ENCODE results near the gene ELMO3.

ELMO3 gene

GRCh38 chr16:67191411-67191994, 7.4 kb upstream of the ELMO3 start:
- Histone ChIP-seq H3K9me3 (ENCODE audit: low read length) (no peaks in the 10 kb centered on the region), H3K4me3 (ENCODE audit: low read length) (peak overlapping the region; percentile 94), H3K27me3 (ENCODE audit: insufficient read depth, low read length) (no peaks in the 10 kb centered on the region), H3K4me1 (ENCODE audit: insufficient read depth, low read length) (peaks cover 19% of the 10 kb centered on the region), H2AFZ (ENCODE audit: low read depth, low read length) (no peak overlapping the region), H3K36me3 (ENCODE audit: insufficient read depth, low read length) (peaks cover 30% of the 10 kb centered on the region)

- Histone ChIP-seq H3K36me3 (ENCODE audit: insufficient read depth, low read length) (peaks cover 36% of the 10 kb centered on the region), H3K27me3 (ENCODE audit: insufficient read depth, low read length) (no peaks in the 10 kb centered on the region), H3K9me3 (ENCODE audit: low read length) (no peaks in the 10 kb centered on the region), H3K4me1 (ENCODE audit: insufficient read depth, low read length) (peaks cover 18% of the 10 kb centered on the region), H2AFZ (ENCODE audit: low read depth, low read length) (no peak within 1 kb of the TSS), H3K4me3 (ENCODE audit: low read length) (peak within 1 kb of the TSS; percentile 94)
These were observed 6.8 kb upstream of the ELMO3 start, which contains the start of gene E2F4 for GRCh38 chr16:67191995-67192681. Gene E2F4, plus strand, starts transcription at chr16:67192155. Its CDS starts 73 bp downstream, at chr16:67192228.

GRCh38 chr16:67192781-67193361, 6.1 kb upstream of the ELMO3 start:
- H3K9me3 ChIP-seq (ENCODE audit: low read length) = no peaks in the 10 kb centered on the region
- peaks cover 43% of the 10 kb centered on the region for H3K36me3 ChIP-seq (ENCODE audit: insufficient read depth, low read length)
- no peaks in the 10 kb centered on the region for H3K27me3 ChIP-seq (ENCODE audit: insufficient read depth, low read length)
- H2AFZ ChIP-seq (ENCODE audit: low read depth, low read length) = no peak overlapping the region
- peaks cover 18% of the 10 kb centered on the region for H3K4me1 ChIP-seq (ENCODE audit: insufficient read depth, low read length)
- H3K4me3 ChIP-seq (ENCODE audit: low read length) = peak overlapping the region; percentile 94

- no peak overlapping the region for H2AFZ ChIP-seq (ENCODE audit: low read depth, low read length)
- peaks cover 18% of the 10 kb centered on the region for H3K4me1 ChIP-seq (ENCODE audit: insufficient read depth, low read length)
- H3K9me3 ChIP-seq (ENCODE audit: low read length) = no peaks in the 10 kb centered on the region
- H3K27me3 ChIP-seq (ENCODE audit: insufficient read depth, low read length) = no peaks in the 10 kb centered on the region
- peaks cover 50% of the 10 kb centered on the region for H3K36me3 ChIP-seq (ENCODE audit: insufficient read depth, low read length)
- H3K4me3 ChIP-seq (ENCODE audit: low read length) = peak overlapping the region; percentile 94
These were observed 5.4 kb upstream of the ELMO3 start for GRCh38 chr16:67193536-67193935.

DNA sequence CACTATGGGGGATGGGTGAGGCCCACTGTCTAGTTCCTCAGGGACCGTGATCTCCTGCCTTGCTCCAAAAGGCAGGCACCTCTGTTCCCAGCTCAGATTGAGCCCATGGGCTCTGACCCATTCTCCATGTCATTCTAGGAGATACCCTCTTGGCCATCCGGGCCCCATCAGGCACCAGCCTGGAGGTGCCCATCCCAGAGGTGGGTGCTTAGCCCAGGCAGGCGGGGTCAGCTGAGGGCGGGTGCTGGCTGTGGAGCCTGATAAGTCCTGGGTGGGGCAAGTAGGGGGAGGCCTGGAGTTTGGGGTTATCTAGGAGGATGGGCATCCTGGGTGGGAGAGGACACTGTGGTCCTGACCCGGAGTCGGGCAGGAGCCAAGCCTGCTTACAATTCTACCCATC, 4.7 kb upstream of the ELMO3 start:
- Histone ChIP-seq H3K4me3 (ENCODE audit: low read length) (no peak overlapping the region), H3K4me1 (ENCODE audit: insufficient read depth, low read length) (peaks cover 18% of the 10 kb centered on the region), H3K27me3 (ENCODE audit: insufficient read depth, low read length) (no peaks in the 10 kb centered on the region), H3K9me3 (ENCODE audit: low read length) (no peaks in the 10 kb centered on the region), H3K36me3 (ENCODE audit: insufficient read depth, low read length) (peaks cover 57% of the 10 kb centered on the region), H2AFZ (ENCODE audit: low read depth, low read length) (no peak overlapping the region)

DNA sequence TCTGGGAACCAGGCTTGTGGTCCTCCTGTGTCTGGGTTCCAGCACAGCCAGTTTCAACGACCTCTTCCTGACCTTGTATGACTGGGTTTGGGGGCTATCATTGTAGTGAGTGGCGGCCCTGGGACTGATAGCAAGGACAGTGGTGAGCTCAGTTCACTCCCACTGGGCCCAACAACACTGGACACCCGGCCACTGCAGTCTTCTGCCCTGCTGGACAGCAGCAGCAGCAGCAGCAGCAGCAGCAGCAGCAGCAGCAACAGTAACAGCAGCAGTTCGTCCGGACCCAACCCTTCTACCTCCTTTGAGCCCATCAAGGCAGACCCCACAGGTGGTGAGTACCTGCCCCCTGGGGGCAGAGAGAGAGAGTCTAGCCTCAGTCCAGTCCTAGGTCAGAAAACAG, 3.3 kb upstream of the ELMO3 start:
- H3K36me3 ChIP-seq (ENCODE audit: insufficient read depth, low read length) = peaks cover 61% of the 10 kb centered on the region
- H2AFZ ChIP-seq (ENCODE audit: low read depth, low read length) = no peak overlapping the region
- peaks cover 18% of the 10 kb centered on the region for H3K4me1 ChIP-seq (ENCODE audit: insufficient read depth, low read length)
- no peaks in the 10 kb centered on the region for H3K9me3 ChIP-seq (ENCODE audit: low read length)
- H3K27me3 ChIP-seq (ENCODE audit: insufficient read depth, low read length) = no peaks in the 10 kb centered on the region
- no peak overlapping the region for H3K4me3 ChIP-seq (ENCODE audit: low read length)

DNA sequence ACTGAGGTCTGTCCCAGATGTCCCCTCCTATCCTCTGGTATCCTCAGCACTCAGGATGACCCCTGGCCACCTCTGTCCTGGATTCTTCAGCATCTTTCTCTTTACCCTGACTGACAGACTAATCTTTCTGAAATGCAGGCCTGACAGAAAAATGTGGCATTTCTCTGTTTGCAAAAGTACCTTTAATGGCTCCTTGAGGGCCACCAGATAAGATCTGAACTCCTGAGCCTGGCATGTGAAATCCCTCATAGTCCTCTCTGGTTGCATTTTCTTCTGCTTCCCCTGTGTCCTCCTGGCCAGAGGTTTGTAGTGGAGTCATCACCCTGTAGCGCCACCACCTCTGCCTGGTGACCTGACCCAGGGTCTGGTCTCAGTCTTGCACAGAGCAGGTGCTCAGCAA, 2.0 kb upstream of the ELMO3 start:
- H2AFZ ChIP-seq (ENCODE audit: low read depth, low read length) = no peak overlapping the region

DNA sequence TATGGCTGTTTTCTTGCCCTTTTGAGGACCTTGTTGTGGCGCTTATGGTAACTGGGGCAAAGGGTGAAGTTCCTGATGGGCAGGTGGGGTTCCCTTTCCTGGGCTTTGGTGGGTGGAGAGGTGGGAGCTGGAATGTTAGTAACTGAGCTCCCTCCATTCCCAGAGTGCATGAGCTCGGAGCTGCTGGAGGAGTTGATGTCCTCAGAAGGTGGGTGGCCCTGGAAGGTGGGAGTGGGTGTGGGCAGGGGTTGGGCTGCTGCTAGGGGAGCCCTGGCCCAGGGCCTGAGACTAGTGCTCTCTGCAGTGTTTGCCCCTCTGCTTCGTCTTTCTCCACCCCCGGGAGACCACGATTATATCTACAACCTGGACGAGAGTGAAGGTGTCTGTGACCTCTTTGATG, 1.2 kb upstream of the ELMO3 start:
- Histone ChIP-seq H3K4me1 (ENCODE audit: insufficient read depth, low read length) (peaks cover 10% of the 10 kb centered on the region), H2AFZ (ENCODE audit: low read depth, low read length) (no peak overlapping the region), H3K27me3 (ENCODE audit: insufficient read depth, low read length) (no peaks in the 10 kb centered on the region), H3K9me3 (ENCODE audit: low read length) (no peaks in the 10 kb centered on the region), H3K36me3 (ENCODE audit: insufficient read depth, low read length) (peaks cover 72% of the 10 kb centered on the region), H3K4me3 (ENCODE audit: low read length) (no peak overlapping the region)

More for the DNA sequence above, 2.0 kb upstream of the ELMO3 start:
- no peak overlapping the region for H3K4me3 ChIP-seq (ENCODE audit: low read length)
- no peaks in the 10 kb centered on the region for H3K9me3 ChIP-seq (ENCODE audit: low read length)
- H3K4me1 ChIP-seq (ENCODE audit: insufficient read depth, low read length) = peaks cover 13% of the 10 kb centered on the region
- H3K36me3 ChIP-seq (ENCODE audit: insufficient read depth, low read length) = peaks cover 69% of the 10 kb centered on the region
- H3K27me3 ChIP-seq (ENCODE audit: insufficient read depth, low read length) = no peaks in the 10 kb centered on the region

DNA sequence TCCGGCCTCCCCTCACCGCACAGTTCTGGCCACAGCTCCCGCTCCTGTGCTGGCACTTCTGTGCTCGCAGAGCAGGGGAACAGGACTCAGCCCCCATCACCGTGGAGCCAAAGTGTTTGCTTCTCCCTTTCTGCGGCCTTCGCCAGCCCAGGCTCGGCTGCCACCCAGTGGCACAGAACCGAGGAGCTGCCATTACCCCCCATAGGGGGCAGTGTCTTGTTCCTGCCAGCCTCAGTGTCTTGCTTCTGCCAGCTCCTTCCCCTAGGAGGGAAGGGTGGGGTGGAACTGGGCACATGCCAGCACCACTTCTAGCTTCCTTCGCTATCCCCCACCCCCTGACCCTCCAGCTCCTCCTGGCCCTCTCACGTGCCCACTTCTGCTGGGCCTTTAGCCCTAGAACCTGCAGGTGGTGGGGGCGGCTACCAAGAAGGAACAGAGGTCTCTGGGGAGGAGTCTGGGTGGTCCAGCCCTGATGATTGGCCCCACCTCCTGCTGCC, 645 bp upstream of the ELMO3 start:
- no peak overlapping the region for H2AFZ ChIP-seq (ENCODE audit: low read depth, low read length)
- no peak overlapping the region for H3K4me3 ChIP-seq (ENCODE audit: low read length)
- H3K36me3 ChIP-seq (ENCODE audit: insufficient read depth, low read length) = peaks cover 76% of the 10 kb centered on the region
- no peaks in the 10 kb centered on the region for H3K9me3 ChIP-seq (ENCODE audit: low read length)
- no peaks in the 10 kb centered on the region for H3K27me3 ChIP-seq (ENCODE audit: insufficient read depth, low read length)
- H3K4me1 ChIP-seq (ENCODE audit: insufficient read depth, low read length) = peaks cover 4% of the 10 kb centered on the region

DNA sequence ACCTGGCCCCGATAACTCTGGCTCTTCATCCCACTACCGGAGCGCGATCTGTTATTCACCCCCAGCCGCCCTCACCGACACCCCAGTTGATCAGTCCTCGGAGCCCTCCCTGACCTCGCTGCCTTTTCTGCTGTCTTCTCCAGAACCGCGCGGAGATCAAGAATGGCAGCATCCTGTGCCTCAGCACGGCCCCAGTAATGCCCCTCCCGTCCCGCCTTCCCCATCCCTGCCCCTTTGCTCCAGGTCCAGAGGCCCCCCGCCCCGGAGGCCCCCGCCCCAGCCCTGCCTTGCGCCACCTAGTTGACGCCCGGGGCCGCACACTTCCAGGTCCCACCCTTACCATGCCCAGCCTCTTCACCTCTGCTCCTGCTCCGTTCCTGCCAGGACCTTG, 872 bp downstream of the ELMO3 start:
- Histone ChIP-seq H2AFZ (ENCODE audit: low read depth, low read length) (no peak overlapping the region), H3K9me3 (ENCODE audit: low read length) (no peaks in the 10 kb centered on the region), H3K4me1 (ENCODE audit: insufficient read depth, low read length) (no peaks in the 10 kb centered on the region), H3K4me3 (ENCODE audit: low read length) (no peak overlapping the region), H3K27me3 (ENCODE audit: insufficient read depth, low read length) (no peaks in the 10 kb centered on the region), H3K36me3 (ENCODE audit: insufficient read depth, low read length) (peaks cover 74% of the 10 kb centered on the region)

DNA sequence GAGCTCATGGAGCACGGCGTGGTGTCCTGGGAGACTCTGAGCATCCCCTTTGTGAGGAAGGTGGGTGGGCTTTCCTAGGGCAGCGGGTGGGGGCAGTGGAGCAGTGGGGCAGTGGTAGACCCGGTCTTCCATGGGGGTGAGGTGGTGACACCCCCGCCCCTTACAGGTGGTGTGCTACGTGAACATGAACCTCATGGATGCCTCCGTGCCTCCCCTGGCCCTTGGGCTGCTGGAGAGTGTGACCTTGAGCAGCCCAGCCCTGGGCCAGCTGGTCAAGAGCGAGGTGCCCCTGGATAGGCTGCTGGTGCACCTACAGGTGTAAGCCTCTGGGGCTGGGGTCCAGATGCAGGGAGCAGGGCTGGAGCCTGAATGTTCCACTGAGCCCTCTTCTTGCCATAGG, 1.6 kb downstream of the ELMO3 start:
- Histone ChIP-seq H3K36me3 (ENCODE audit: insufficient read depth, low read length) (peaks cover 67% of the 10 kb centered on the region), H3K9me3 (ENCODE audit: low read length) (no peaks in the 10 kb centered on the region), H3K4me1 (ENCODE audit: insufficient read depth, low read length) (no peaks in the 10 kb centered on the region), H3K27me3 (ENCODE audit: insufficient read depth, low read length) (no peaks in the 10 kb centered on the region), H2AFZ (ENCODE audit: low read depth, low read length) (no peak overlapping the region), H3K4me3 (ENCODE audit: low read length) (no peak overlapping the region)

GRCh38 chr16:67201411-67202345, 2.7 kb downstream of the ELMO3 start:
- Histone ChIP-seq H2AFZ (ENCODE audit: low read depth, low read length) (no peak overlapping the region), H3K4me1 (ENCODE audit: insufficient read depth, low read length) (peaks cover 1% of the 10 kb centered on the region), H3K9me3 (ENCODE audit: low read length) (no peaks in the 10 kb centered on the region), H3K4me3 (ENCODE audit: low read length) (no peak overlapping the region), H3K36me3 (ENCODE audit: insufficient read depth, low read length) (peaks cover 56% of the 10 kb centered on the region), H3K27me3 (ENCODE audit: insufficient read depth, low read length) (no peaks in the 10 kb centered on the region)
